B cell (primary cell): Measurements from ENCODE around the gene CD300LG. TPM values are rescaled to one million over a fixed set of nuclear protein-coding genes. Genes with fewer than 3 reads are reported as not detected.

Experiments used
- ATAC-seq: fragments of 200-7000 bp; cut with Tn5 transposase; one replicate; pipeline ENCODE4 v1.10.0; 2021; ENCODE audit warnings: low read depth, mild to moderate bottlenecking, moderate number of reproducible peaks, moderate library complexity
- CTCF ChIA-PET: fragments of 350-600 bp; sonication (Branson Sonifier 250); formaldehyde crosslinking; loops from one replicate; lab custom pipeline; 2021; ENCODE audit warnings: antibody characterized with exemption, inconsistent platforms; lab: Charles Lee
- POLR2A ChIA-PET: fragments of 350-600 bp; sonication (Branson Sonifier 250); formaldehyde crosslinking; loops from one replicate; lab custom pipeline; 2021; ENCODE audit warnings: antibody characterized with exemption; lab: Charles Lee
- DNase-seq: peaks from one replicate; pipeline ENCODE4 v3.0.0; 2013
- H2AFZ ChIP-seq: 2 replicates; pipeline ENCODE4 v1.6.1; 2012; ENCODE audit warnings: mild to moderate bottlenecking, low read depth, low read length; ENCODE audit not compliant: insufficient read depth, poor library complexity, severe bottlenecking
- H3K27ac ChIP-seq, 2 donors: 1 replicate in 1 of 2; 2 replicates in 1 of 2; pipeline ENCODE4 v1.5.1; 2012 to 2013; ENCODE audit warnings: low read length in 2 of 2, mild to moderate bottlenecking in 2 of 2, moderate library complexity in 1 of 2
- H3K27me3 ChIP-seq, 4 experiments: fragments of 200-600 bp in 1 of 4; sonication (generic) in 1 of 4; replicated peaks in 1 of 4; 1 replicate in 2 of 4; 2 replicates in 2 of 4; pipeline versions ENCODE4 v1.6.1 to v1.7.0; 2013 to 2016; ENCODE audit warnings: low read length in 3 of 4, mild to moderate bottlenecking in 2 of 4, mixed read lengths in 1 of 4, moderate library complexity in 1 of 4; ENCODE audit not compliant: insufficient read depth in 4 of 4, control insufficient read depth in 3 of 4; ENCODE audit errors: control extremely low read depth in 1 of 4
- H3K36me3 ChIP-seq, 2 experiments: replicated peaks in 1 of 2; 1 replicate in 1 of 2; 2 replicates in 1 of 2; pipeline versions ENCODE4 v1.6.1 to v1.7.1; 2013; ENCODE audit warnings: low read length in 1 of 2; ENCODE audit not compliant: insufficient read depth in 2 of 2, control insufficient read depth in 1 of 2; ENCODE audit errors: control extremely low read depth in 1 of 2, extremely low read depth in 1 of 2
- H3K4me1 ChIP-seq, 2 donors: fragments of 200-600 bp in 1 of 2; sonication (generic) in 1 of 2; 1 replicate in 1 of 2; 2 replicates in 1 of 2; pipeline versions ENCODE4 v1.5.1 to v1.6.1; 2013 to 2017; ENCODE audit warnings: low read length in 2 of 2; ENCODE audit not compliant: control insufficient read depth in 2 of 2, insufficient read depth in 2 of 2
- H3K4me2 ChIP-seq: replicated peaks from 2 replicates; pipeline ENCODE3; 2012; ENCODE audit warnings: mild to moderate bottlenecking, low read depth, low read length; ENCODE audit not compliant: poor library complexity, severe bottlenecking
- H3K4me3 ChIP-seq, 5 experiments: fragments of 200-600 bp in 1 of 5; sonication (generic) in 1 of 5; 1 replicate in 3 of 5; 2 replicates in 2 of 5; pipeline versions ENCODE4 v1.5.1 to v1.7.0; 2011 to 2016; ENCODE audit warnings: low read length in 4 of 5, mild to moderate bottlenecking in 4 of 5, low read depth in 2 of 5, control low read depth in 1 of 5, moderate library complexity in 1 of 5; ENCODE audit not compliant: insufficient read depth in 1 of 5; ENCODE audit errors: control extremely low read depth in 1 of 5, extremely low read depth in 1 of 5
- H3K79me2 ChIP-seq: fragments of 200-600 bp; sonication (generic); one replicate; pipeline ENCODE4 v1.6.0; 2016; ENCODE audit warnings: low read length; ENCODE audit not compliant: control insufficient read depth, insufficient read depth
- H3K9ac ChIP-seq: fragments of 200-600 bp; sonication (generic); 2 replicates; pipeline ENCODE4 v1.6.1; 2017; ENCODE audit warnings: mild to moderate bottlenecking, low read length, moderate library complexity
- H3K9me3 ChIP-seq, 3 donors: one replicate each; pipeline versions ENCODE4 v1.6.1 to v1.7.1; 2013; ENCODE audit warnings: low read length in 2 of 3; ENCODE audit not compliant: control insufficient read depth in 2 of 3, insufficient read depth in 1 of 3; ENCODE audit errors: control extremely low read depth in 1 of 3
- H4K20me1 ChIP-seq: 2 replicates; pipeline ENCODE4 v1.6.0; 2012; ENCODE audit warnings: mild to moderate bottlenecking, low read length; ENCODE audit not compliant: insufficient read depth, control insufficient read depth, poor library complexity, severe bottlenecking
- H3K27ac Mint-ChIP-seq: one replicate; pipeline ENCODE4 v1.8.0; 2021; ENCODE audit warnings: mixed read lengths
- H3K27me3 Mint-ChIP-seq: one replicate; pipeline ENCODE4 v1.8.0; 2021; ENCODE audit warnings: mixed read lengths
- H3K4me1 Mint-ChIP-seq: one replicate; pipeline ENCODE4 v1.8.0; 2021; ENCODE audit warnings: mixed read lengths
- H3K4me3 Mint-ChIP-seq: one replicate; pipeline ENCODE4 v1.8.0; 2021; ENCODE audit warnings: mixed read lengths
- H3K9me3 Mint-ChIP-seq: one replicate; pipeline ENCODE4 v1.8.0; 2022; ENCODE audit warnings: mixed read lengths; ENCODE audit not compliant: insufficient read depth
- EZH2 ChIP-seq: IDR thresholded peaks from 2 replicates; pipeline ENCODE4 v1.6.1; 2012; ENCODE audit warnings: borderline replicate concordance, low read depth, mild to moderate bottlenecking, moderate library complexity, low read length; ENCODE audit not compliant: insufficient read depth, poor library complexity, severe bottlenecking
- WGBS: methylation state at CpG from one replicate; pipeline ENCODE4 v1.1.5; 2013; ENCODE audit warnings: missing lambda C conversion rate; ENCODE audit not compliant: insufficient coverage; 5-methylcytosine and 5-hydroxymethylcytosine counted together
- intact Hi-C: fragments of 100-400 bp; cut with micrococcal nuclease; formaldehyde crosslinking; loops from one replicate; pipeline ENCODE4 v1.10.0; 2022
- polyA plus RNA-seq: library from polyadenylated mRNA; depleted of rRNA; stranded (reverse); fragments of >200 nt; gene quantifications from 2 replicates; pipeline ENCODE4 v1.2.3, GENCODE V29; 2012
- total RNA-seq, 2 donors: library from RNA; stranded (reverse); fragments of 120-200 nt in 1 of 2; gene quantifications; 1 replicate in 1 of 2; 2 replicates in 1 of 2; pipeline versions ENCODE4 v1.2.3 to v1.2.4, GENCODE V29; 2013 to 2022
- TF ChIP-seq, protein P1 (sequence below): fragments of 200-600 bp; IDR thresholded peaks from one replicate; pipeline ENCODE4 v1.8.0; 2022; ENCODE audit warnings: antibody characterized with exemption, mild to moderate bottlenecking

The CD300LG gene
- total and polyA plus RNA-seq, 2 donors (not counting 1 experiment from before 2014, with no cell fraction given), result not detected

DNA sequence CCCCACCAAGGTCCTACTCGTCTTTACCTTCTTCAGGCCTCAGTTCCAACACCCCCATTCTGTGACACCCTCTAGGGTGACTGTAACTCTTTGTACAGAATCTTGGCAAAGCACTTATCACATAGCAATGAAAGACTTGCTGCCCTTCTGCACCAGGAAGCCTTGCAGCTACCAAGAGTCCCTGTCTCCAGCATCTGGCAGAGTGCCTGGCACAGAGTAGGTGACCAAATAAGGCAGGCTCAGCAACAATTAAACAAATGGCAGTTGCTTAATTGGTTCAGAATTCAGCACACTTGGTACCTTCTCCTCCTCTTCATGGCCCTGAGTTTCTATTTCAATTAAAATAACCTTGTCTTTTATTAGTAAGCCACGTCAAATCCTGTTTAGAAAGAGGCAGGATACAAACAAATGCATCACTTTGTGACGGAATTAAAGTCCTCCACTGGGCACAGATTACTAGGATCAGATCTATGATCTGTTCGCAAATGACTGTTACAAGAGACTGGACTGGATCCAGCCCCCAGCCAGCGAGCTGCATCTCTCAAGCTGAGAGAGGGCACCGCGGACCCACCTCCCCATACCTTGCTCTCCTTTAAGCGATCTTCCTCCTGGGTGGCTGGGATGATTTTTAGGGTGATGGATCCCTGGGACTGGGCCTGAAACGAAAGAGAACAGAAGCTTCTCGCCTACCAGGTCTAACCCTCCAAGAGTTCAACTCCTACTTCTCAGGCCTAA lies 23.5 kb upstream of the CD300LG start:
- ChIA-PET CTCF (no interaction called here), POLR2A (no interaction called here)
- TF ChIP-seq, protein P1, sequence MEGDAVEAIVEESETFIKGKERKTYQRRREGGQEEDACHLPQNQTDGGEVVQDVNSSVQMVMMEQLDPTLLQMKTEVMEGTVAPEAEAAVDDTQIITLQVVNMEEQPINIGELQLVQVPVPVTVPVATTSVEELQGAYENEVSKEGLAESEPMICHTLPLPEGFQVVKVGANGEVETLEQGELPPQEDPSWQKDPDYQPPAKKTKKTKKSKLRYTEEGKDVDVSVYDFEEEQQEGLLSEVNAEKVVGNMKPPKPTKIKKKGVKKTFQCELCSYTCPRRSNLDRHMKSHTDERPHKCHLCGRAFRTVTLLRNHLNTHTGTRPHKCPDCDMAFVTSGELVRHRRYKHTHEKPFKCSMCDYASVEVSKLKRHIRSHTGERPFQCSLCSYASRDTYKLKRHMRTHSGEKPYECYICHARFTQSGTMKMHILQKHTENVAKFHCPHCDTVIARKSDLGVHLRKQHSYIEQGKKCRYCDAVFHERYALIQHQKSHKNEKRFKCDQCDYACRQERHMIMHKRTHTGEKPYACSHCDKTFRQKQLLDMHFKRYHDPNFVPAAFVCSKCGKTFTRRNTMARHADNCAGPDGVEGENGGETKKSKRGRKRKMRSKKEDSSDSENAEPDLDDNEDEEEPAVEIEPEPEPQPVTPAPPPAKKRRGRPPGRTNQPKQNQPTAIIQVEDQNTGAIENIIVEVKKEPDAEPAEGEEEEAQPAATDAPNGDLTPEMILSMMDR, result no peak
- no peak for TF ChIP-seq EZH2
- 85% methylated on average over 4 of the region's 10 CpGs for WGBS
- ATAC-seq, result no peak
- Histone ChIP-seq H3K79me2 (no peaks in the 10 kb centered on the region), H3K9me3 (no peaks in the 10 kb centered on the region), H3K4me2 (no peak overlapping the region), H3K36me3 (no peaks in the 10 kb centered on the region), H3K27ac (no peak overlapping the region), H2AFZ (no peak overlapping the region), H3K4me1 (no peaks in the 10 kb centered on the region), H3K9ac (no peak overlapping the region), H3K4me3 (no peak overlapping the region), H4K20me1 (no peaks in the 10 kb centered on the region), H3K27me3 (no peaks in the 10 kb centered on the region)
- peaks cover 18% of the 10 kb centered on the region for H3K27me3 Mint-ChIP-seq
- no peak for DNase-seq
- intact Hi-C loops, result no loop called here
- H3K27ac Mint-ChIP-seq, result no peak overlapping the region
- H3K9me3 Mint-ChIP-seq, result no peaks in the 10 kb centered on the region
- H3K4me1 Mint-ChIP-seq, result no peaks in the 10 kb centered on the region
- H3K4me3 Mint-ChIP-seq, result no peak overlapping the region

DNA sequence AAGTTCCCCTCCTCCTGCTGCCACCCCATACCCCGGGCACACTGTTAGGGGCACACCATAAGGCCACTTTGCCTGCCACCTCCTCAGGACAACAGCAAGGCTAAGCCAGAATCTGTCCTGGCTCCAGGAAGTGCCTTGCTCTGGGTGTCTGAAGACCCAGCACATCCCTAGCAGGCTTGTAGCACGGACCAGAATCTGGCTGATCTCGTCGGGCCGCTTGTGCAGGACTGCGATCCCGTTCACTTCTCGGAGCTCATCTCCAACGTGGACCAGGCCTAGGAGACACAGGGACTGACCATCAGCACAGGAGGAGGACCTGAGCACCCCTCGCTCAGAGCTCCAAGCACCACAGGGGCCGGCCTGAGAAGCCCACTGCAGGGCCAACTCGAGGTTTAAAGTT lies 21.4 kb upstream of the CD300LG start:
- H3K4me1 Mint-ChIP-seq, result no peaks in the 10 kb centered on the region
- DNase-seq, result no peak
- peaks cover 27% of the 10 kb centered on the region for H3K27me3 Mint-ChIP-seq
- POLR2A ChIA-PET, result no interaction called here
- no peak overlapping the region for H2AFZ ChIP-seq
- no peak overlapping the region for H3K27ac Mint-ChIP-seq
- ATAC-seq, result no peak
- no peaks in the 10 kb centered on the region for H3K9me3 ChIP-seq
- CTCF ChIA-PET, result no interaction called here
- no peaks in the 10 kb centered on the region for H3K79me2 ChIP-seq
- H3K4me1 ChIP-seq, result no peaks in the 10 kb centered on the region
- no peak overlapping the region for H3K4me2 ChIP-seq
- no peaks in the 10 kb centered on the region for H3K9me3 Mint-ChIP-seq
- H3K27me3 ChIP-seq, result no peaks in the 10 kb centered on the region
- no peak overlapping the region for H3K4me3 Mint-ChIP-seq
- TF ChIP-seq, protein P1, result no peak
- no peak for TF ChIP-seq EZH2
- no peaks in the 10 kb centered on the region for H3K36me3 ChIP-seq
- H3K27ac ChIP-seq, result no peak overlapping the region
- no peaks in the 10 kb centered on the region for H4K20me1 ChIP-seq
- H3K9ac ChIP-seq, result no peak overlapping the region
- WGBS, result 93% methylated on average over 12 of the region's 12 CpGs
- intact Hi-C loops, result no loop called here
- H3K4me3 ChIP-seq, result no peak overlapping the region
